ENCODE measurements around the gene GPR137C.

GPR137C gene

DNA sequence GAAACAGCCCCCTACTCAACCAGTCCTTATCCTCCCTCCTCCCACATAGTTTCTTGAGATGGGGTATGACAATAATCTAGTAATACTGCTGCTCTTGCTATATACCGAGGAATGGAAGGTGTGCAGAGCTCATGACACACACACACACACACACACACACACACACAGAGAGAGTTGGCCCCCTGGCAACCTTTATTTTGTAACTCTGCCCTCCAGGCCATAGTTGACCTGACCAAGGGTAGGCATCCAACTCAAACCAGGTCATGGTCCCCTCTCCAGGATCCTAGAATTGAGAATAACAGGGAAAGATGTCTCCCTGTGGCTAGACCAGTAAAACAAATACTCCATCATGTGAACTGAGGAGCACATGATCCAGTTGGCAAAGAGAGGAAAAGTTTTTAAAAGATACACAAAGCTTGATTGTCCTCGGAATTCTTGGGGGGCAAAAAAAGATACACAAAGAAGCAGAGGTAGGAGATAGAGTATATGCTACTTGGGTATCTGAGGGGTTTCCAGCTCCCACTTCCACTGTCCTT is 131.4 kb downstream of the GPR137C start:
- no peak for DNase-seq

DNA sequence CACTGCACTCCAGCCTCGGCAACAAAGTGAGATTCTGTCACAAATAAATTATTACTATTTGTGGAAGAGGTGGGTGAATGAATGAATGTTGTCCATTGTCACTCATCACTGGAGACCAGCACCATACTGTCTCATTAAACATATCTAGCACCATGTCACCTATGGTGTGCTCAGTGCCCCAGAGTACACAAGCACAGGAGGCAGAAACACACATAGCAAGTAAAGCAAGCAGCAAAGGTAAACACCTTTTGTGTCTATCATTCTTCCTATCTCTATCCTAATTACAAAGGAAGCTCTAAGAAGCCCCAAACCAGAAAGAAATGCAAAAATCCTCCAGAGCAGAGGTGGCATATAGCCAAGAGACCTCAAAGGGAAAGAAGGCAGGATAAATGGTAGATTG is 133.5 kb downstream of the GPR137C start:
- DNase-seq: no peak

All from CD4-positive, alpha-beta T cell treated with Interleukin-15 for 1 hour (primary cell).